SU-DHL-6 (cell line): ENCODE data around the gene RNF166.

Experiments used
- H2AFZ ChIP-seq: fragments of 200-600 bp; sonication (generic); 2 replicates; pipeline ENCODE4 v1.6.1; 2014; ENCODE audit warnings: low read depth, mild to moderate bottlenecking, moderate library complexity, mixed read lengths, antibody characterized with exemption, low read length; ENCODE audit not compliant: severe bottlenecking
- H3F3A ChIP-seq: fragments of 200-600 bp; shearing (Covaris generic); 2 replicates; pipeline ENCODE4 v1.6.0; 2016; ENCODE audit warnings: antibody characterized with exemption, mild to moderate bottlenecking; ENCODE audit not compliant: insufficient read depth
- H3K27ac ChIP-seq: fragments of 200-600 bp; sonication (generic); 2 replicates; pipeline ENCODE4 v1.5.1; 2016; ENCODE audit warnings: low read depth, mild to moderate bottlenecking, low read length, moderate library complexity, mixed read lengths
- H3K27me3 ChIP-seq: fragments of 200-600 bp; sonication (generic), shearing (Covaris generic); 2 replicates; pipeline ENCODE4 v1.6.0; 2014; ENCODE audit warnings: mild to moderate bottlenecking, low read length
- H3K36me3 ChIP-seq: fragments of 200-600 bp; sonication (generic); 2 replicates; pipeline ENCODE4 v1.6.1; 2014; ENCODE audit warnings: mild to moderate bottlenecking, low read length, mixed read lengths
- H3K4me2 ChIP-seq: fragments of 300-600, 200-600 bp; shearing (Covaris generic), sonication (generic); 2 replicates; pipeline ENCODE4 v1.6.0; 2014; ENCODE audit warnings: low read length, low read depth, mild to moderate bottlenecking; ENCODE audit not compliant: poor library complexity, severe bottlenecking
- H3K4me3 ChIP-seq: fragments of 200-600 bp; sonication (generic); 2 replicates; pipeline ENCODE4 v1.5.1; 2014; ENCODE audit warnings: antibody characterized with exemption, low read length, mild to moderate bottlenecking, mixed read lengths; ENCODE audit not compliant: insufficient read depth, poor library complexity, severe bottlenecking
- H3K79me2 ChIP-seq: fragments of 200-600 bp; sonication (generic); 2 replicates; pipeline ENCODE4 v1.6.1; 2014; ENCODE audit warnings: mild to moderate bottlenecking, low read length, moderate library complexity; ENCODE audit not compliant: insufficient read depth
- H3K9ac ChIP-seq: fragments of 200-600 bp; sonication (generic); 2 replicates; pipeline ENCODE4 v1.7.0; 2014; ENCODE audit warnings: mild to moderate bottlenecking, low read length
- H3K9me2 ChIP-seq: fragments of 200-600 bp; sonication (generic); replicated peaks from 2 replicates; pipeline ENCODE4 v1.6.1; 2014; ENCODE audit warnings: low read length; ENCODE audit not compliant: insufficient read depth
- H3K9me3 ChIP-seq: fragments of 200-600 bp; sonication (generic); 2 replicates; pipeline ENCODE4 v1.6.1; 2014; ENCODE audit warnings: low read length, mixed read lengths; ENCODE audit not compliant: insufficient read depth
- H4K20me1 ChIP-seq: fragments of 200-600 bp; sonication (generic); 2 replicates; pipeline ENCODE4 v1.6.1; 2014; ENCODE audit warnings: low read depth, mild to moderate bottlenecking, antibody characterized with exemption, low read length, moderate library complexity, mixed read lengths
- CTCF ChIP-seq: fragments of 200-600 bp; sonication (generic); IDR thresholded peaks from one replicate; pipeline ENCODE4 v1.5.1; 2017; ENCODE audit warnings: antibody characterized with exemption, mild to moderate bottlenecking, low read length, moderate library complexity; ENCODE audit not compliant: insufficient read depth, poor library complexity, severe bottlenecking
- EZH2phosphoT487 ChIP-seq: fragments of 200-600 bp; sonication (generic), shearing (Covaris generic); conservative IDR thresholded peaks from 2 replicates; pipeline ENCODE4 v1.6.1; 2018; ENCODE audit warnings: mild to moderate bottlenecking, antibody characterized with exemption, low read length, moderate library complexity, mixed read lengths

RNF166 gene

GRCh38 chr16:88713054-88713453 lies 6.8 kb upstream of the RNF166 start:
- Histone ChIP-seq H3K9me3 (no peaks in the 10 kb centered on the region), H3K9me2 (no peaks in the 10 kb centered on the region), H3K36me3 (no peaks in the 10 kb centered on the region), H3F3A (no peaks in the 10 kb centered on the region), H3K9ac (no peak overlapping the region), H2AFZ (no peak overlapping the region), H3K4me3 (no peak overlapping the region), H3K27ac (no peak overlapping the region), H3K79me2 (0 out of 2 replicates have a peak, but pooled peaks cover 7% of the 10 kb centered on the region), H3K27me3 (no peaks in the 10 kb centered on the region), H3K4me2 (no peak overlapping the region), H4K20me1 (no peaks in the 10 kb centered on the region)
- TF ChIP-seq CTCF (no peak), EZH2phosphoT487 (no peak)

- no peaks in the 10 kb centered on the region for H3K9me3 ChIP-seq
- no peaks in the 10 kb centered on the region for H4K20me1 ChIP-seq
- TF ChIP-seq CTCF (no peak), EZH2phosphoT487 (no peak)
- no peak overlapping the region for H3K4me3 ChIP-seq
- H3F3A ChIP-seq: no peaks in the 10 kb centered on the region
- no peak overlapping the region for H2AFZ ChIP-seq
- no peaks in the 10 kb centered on the region for H3K27me3 ChIP-seq
- no peaks in the 10 kb centered on the region for H3K36me3 ChIP-seq
- no peak overlapping the region for H3K27ac ChIP-seq
- no peaks in the 10 kb centered on the region for H3K9me2 ChIP-seq
- no peak overlapping the region for H3K4me2 ChIP-seq
- H3K9ac ChIP-seq: no peak overlapping the region
- H3K79me2 ChIP-seq: 0 out of 2 replicates have a peak, but pooled peaks cover 7% of the 10 kb centered on the region
These were observed 6.3 kb upstream of the RNF166 start for GRCh38 chr16:88712362-88712979.

DNA sequence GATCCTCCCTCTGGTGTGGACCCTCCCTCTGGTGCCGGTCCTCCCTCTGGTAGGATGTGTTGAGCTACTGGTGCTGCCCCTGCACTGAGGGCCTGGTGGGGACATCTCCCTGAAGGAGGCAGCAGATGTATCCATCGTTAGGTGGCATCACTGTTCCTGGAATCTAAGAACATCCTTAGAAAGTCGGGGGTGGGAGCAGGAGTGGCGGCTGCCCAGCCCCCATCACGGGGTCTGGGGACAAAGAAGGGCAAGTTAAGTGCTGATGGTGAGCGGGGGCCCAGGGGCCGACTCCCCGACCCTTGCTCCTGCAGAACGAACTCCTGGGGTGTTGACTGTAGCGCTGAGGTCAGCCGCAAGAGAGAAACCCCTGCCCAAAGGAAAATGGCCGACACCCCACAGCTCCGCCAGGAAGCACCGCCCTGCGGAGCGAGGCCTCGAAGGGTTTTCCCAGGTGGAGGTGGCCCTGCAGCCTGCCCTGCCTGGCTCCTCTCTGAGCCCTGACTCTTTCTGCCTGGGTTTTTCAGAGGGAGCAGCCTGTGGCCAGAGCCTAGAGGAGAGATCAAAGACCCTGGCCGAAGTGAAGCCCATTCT lies 5.6 kb upstream of the RNF166 start:
- H3K9me2 ChIP-seq: no peaks in the 10 kb centered on the region
- H3K4me3 ChIP-seq: no peak overlapping the region
- H2AFZ ChIP-seq: no peak overlapping the region
- H3K9ac ChIP-seq: no peak overlapping the region
- TF ChIP-seq EZH2phosphoT487 (no peak), CTCF (no peak)
- H3F3A ChIP-seq: no peaks in the 10 kb centered on the region
- H3K4me2 ChIP-seq: no peak overlapping the region
- H3K9me3 ChIP-seq: no peaks in the 10 kb centered on the region
- H3K27ac ChIP-seq: no peak overlapping the region
- no peaks in the 10 kb centered on the region for H4K20me1 ChIP-seq
- H3K36me3 ChIP-seq: no peaks in the 10 kb centered on the region
- H3K79me2 ChIP-seq: peaks cover 9% of the 10 kb centered on the region; the same call in 1 of the 2 replicates
- no peaks in the 10 kb centered on the region for H3K27me3 ChIP-seq
